Middle frontal gyrus (tissue), 1 donor: ENCODE measurements around the gene ACSL6.

Experiments
- DNase-seq: peaks from one replicate; pipeline ENCODE4 v3.0.0-alpha.2; 2015; ENCODE audit warnings: low spot score; ENCODE audit errors: extremely low spot score

ACSL6 gene

DNA sequence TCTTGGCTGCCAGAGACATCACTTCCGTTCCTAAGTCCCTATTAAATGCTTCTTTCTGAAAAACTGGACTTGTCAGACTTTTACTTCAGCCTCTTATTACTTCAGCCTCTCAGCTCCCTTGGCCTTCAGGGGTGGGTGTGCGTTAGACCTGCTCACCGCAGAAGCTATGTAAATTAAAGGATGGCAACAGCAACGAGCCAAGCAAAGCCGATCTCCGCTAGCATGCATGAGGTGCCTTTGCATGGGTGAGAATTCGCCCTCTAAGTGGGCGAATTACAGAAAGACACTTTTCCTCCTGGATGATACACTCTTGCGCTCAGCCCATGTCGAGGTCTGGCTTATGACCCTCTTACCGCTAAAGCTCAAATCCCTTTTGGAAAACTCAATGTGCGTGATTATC lies 38.1 kb upstream of the ACSL6 start:
- DNase-seq, result no peak

DNA sequence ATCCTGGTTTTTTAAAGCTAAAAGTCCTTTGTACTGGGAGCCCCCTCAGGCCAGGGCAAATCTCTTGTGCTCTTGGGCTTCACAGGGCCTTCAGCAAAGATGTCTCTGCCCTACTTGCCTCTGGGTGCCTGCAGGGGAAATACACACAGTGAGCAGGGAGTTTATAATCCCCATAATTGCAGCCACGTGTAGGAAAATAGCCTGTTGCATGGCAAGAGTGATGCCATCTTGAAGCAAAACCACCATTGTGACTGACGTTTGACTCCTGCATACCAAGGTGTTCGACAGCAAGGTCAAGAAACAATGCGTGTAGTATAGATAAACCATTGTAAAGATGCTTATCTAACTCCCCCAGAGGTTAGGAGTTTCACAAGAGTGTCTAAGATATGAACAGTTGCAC lies 37.6 kb upstream of the ACSL6 start:
- DNase-seq, result no peak

DNA sequence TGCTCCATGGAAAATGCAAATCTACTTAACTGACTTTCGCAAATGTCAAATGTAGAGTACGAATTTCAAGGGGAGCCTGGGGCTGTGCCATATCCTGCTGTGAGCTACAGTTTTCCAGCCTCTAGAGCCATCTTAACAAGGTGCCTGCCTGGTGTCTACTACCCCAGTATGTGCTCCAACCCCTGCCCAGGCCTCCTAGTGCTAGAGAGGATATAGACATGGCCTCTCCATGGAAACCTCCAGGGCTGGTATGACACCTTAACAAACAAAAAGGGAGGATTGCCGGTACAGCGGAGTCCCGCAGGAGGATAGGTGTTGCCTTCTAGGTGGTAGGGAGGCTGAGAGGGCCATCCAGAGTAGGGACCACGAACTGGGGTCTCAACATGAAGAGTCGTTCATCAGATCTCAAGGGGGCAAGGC lies 35.4 kb upstream of the ACSL6 start:
- no peak for DNase-seq

DNA sequence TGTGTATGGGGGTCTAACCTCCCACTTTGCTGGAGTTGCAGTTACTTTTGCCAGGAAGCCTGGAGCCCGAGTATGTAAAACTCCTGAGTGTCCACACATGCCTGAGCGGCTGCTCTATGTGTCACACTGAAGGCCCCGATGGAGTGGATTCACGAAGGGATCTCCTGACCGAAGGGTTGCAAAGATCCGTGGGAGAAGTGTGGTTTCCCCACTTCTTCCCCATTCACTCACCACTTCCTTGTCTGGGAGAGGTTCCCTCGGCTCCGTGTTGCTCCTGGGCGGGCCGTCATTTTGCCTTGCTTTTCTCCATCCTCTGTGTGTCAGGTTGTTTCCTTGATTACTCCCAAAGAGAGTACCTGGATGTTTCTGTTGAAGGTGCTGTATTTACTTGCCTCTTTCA lies 32.7 kb upstream of the ACSL6 start:
- no peak for DNase-seq

DNA sequence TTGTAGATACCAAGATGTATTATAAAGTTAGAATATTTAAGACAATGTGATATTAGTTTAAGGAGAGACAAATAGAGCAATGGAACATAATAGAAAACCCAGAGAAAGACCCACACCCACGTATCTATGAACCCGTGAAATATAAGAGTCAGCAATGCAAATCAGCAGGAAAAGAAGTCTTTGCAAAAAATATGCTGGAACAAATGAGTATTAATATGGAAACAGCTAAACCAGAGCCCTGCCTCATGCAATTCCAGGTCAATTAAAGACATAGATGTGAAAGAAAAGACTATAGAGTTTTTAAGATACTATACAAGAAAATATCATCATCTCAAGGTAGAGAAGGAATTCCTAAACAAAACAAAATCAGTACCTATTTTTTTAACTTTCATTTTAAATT lies 25.9 kb upstream of the ACSL6 start:
- no peak for DNase-seq

DNA sequence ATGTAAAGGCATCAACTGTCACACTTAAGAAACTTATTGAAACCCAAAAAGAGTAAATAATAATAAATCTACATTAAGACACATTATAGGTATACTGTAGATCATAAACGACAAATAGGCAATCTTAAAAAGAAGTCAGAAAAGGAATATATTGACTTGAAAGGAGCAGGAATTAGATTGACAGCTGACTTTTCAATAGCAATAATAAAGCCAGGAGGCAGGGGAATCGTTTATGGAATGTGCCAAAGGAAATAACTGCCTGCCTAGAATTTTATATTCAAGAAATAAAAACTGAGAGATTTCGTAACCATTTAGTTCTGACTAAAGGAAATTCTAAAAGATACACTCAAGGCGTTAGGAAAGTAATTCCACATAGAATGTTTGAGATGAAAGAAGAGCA lies 21.7 kb upstream of the ACSL6 start:
- DNase-seq, result no peak

DNA sequence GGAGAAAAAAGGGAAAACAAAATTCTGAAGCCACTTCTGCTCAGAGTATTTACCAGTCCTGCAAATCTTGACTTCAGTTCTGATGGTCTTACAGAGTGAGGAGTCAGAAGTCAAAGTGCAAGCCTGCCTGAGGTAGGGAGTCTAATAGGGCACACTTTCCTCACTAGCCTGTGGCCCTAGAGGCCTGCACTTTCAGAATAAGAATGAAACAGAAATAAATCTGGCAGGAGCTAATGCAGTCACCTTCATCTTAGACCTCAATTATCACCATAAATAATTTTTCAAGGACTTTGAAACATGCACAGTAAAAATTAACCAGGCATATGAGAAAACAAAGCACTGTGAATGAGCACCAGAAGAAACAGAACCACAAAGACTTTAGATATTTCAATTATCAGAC lies 20.7 kb upstream of the ACSL6 start:
- no peak for DNase-seq

DNA sequence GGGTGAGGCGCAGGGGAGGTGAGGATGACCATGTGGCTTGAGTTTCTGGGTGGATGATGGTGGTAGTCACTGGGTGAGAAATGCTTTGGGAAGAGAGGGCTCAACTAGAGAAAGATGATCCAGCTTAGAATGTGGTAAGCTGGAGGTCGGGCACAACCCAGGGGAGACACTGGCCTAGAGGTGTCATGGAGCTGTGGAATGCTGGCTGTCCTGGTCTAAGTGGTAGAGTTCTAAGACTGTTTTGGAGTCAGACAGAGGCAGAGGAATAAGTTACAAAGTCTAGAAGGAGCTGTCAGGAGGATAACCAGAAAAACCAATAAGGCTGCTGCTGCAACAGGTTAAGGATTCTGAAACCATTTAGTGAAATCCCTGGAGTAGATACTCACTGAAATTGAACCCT lies 19.2 kb upstream of the ACSL6 start:
- no peak for DNase-seq

DNA sequence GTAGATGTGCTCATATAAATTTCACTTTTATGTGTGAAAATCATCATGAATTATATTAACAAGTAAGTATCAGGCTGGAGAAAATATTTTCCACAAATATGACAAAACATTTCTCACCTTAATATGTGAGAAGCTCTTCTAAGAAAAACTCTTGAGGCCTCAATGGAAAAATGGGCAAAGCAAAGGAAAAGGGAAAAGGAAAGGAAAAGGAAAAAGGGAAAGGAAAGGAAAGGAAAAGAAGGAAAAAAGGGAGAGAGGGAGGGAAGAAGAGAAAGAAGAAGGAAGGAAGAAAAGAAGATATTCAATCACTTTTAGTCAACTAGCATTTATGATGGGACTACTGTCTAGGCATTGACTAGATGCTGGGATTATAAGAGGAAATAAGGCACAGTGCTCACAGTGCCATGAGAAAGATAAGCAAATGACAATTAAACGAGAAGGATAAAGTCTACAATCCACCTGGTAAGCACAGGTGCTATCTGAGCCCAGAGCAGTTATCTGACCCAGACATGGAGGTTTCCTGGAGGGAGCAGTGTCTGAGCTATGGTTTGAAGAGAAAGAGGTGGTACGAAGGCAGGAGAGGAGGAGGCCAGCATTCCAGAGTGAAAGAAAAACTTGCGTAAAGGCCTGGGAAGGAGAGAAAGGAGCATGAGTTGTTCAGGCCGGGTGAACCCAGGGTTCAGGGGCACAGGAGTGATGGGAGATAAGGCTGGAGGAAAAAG lies 18.3 kb upstream of the ACSL6 start:
- no peak for DNase-seq

DNA sequence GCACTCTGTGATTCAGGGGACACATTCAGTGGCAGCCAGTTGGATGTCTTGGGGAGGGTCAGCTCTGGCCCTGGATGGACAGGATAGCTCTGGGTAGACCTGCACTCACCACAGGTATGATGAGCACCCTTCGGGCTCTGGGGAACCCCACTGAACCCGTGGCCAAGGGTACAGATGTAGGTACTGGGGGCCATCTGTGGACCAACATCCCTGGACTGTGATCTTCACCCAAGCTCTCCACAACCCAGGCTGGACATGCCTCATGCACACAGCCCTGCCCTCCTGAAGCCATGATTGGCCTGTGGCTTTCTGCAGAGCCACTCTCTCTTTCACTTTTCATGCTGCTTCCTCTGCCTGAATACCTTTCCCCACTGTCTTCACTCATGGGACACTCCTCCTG lies 15.6 kb upstream of the ACSL6 start:
- DNase-seq, result no peak

DNA sequence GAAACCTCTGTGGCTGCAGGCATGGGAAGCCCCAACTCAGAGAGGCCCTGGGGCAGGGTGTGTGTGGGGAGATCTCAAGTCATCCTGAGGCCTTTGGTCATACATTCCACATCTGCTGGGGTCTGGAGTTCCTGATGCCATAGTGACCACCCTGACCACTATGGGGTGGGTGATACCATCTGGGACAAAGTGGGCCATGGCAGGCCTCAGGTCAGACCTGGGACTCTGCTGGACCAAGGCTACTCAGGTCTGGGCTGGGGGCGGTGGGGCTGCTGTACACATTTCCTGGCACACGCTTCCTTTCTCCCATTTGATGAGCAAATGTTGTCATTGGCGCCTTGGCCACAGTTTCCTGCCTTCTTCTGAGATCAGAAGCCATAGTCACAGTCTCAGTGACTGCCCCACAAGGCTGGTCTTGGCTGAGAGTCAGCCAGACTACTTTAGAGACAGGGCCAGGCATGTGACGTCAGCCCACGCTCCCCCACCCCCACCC lies 15.1 kb upstream of the ACSL6 start:
- no peak for DNase-seq

DNA sequence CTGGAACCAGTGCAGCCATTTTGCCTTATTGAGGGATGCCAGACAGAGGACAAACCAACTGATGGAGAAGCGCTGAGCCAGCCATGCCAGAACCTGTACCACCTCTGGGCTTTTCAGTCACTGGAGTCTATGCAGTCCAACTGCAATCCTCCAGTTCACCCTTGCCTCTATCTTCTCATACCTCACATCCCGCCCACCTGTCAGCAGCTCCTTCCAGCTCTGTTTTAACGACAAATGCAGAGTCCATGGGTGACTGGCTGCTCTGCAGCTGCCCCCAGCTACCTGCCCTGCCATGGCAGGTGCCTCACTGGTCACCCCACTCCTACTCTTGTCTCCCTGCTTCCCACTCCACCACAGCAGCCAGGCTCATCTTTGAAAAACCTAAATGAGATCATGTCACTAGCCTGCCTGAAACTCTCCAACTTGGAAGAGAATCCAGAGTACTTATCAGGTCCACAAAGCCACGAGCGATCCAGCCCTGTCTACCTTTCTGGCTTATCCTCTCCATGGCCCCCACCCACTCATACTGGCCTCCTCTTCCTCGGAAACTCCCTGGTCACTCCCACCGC lies 14.0 kb upstream of the ACSL6 start:
- no peak for DNase-seq

DNA sequence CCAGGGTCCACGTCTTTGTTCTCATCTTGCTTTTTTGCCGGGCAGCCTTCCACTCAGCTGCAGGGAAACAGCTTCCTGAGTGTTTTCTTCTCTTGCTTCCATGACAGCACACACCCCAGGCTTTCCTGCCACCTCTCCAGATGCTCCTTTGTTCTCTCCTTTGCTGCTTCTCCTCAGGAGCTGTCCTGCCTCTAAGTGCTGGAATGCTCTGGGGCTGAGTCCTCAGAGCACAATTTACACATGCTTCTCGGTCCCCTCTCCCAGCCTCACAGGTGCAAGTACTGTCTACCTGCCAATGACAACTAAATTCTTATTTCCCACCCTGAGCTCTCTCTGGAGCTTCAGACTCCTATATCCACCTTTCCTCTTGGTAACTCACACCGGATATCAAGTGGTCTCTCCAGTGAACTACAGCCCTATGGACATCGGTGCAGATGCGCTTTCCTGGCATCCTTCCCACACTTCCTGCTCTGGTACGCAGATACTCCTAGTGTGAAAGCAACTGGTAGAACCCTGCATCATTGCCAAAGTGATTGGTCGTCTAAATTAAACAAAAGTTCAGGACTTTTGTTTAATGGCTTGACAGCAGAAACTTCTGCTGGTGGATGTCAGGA lies 13.4 kb upstream of the ACSL6 start:
- DNase-seq, result no peak

DNA sequence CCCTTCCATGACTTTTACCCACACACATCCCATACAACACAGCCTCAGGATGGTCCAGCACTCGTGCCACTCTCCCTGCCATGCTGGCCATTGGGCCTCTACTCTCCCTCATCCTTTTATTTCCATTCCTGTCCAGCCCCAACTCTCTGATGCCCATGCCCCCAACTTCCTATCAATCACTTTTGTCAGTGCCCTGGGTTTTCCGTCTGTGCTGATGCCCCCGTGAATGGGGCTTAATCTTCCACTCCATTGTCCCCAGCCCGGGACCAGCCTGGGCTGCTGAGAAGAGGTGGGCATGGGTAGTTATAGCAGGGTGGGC lies 12.6 kb upstream of the ACSL6 start:
- no peak for DNase-seq

DNA sequence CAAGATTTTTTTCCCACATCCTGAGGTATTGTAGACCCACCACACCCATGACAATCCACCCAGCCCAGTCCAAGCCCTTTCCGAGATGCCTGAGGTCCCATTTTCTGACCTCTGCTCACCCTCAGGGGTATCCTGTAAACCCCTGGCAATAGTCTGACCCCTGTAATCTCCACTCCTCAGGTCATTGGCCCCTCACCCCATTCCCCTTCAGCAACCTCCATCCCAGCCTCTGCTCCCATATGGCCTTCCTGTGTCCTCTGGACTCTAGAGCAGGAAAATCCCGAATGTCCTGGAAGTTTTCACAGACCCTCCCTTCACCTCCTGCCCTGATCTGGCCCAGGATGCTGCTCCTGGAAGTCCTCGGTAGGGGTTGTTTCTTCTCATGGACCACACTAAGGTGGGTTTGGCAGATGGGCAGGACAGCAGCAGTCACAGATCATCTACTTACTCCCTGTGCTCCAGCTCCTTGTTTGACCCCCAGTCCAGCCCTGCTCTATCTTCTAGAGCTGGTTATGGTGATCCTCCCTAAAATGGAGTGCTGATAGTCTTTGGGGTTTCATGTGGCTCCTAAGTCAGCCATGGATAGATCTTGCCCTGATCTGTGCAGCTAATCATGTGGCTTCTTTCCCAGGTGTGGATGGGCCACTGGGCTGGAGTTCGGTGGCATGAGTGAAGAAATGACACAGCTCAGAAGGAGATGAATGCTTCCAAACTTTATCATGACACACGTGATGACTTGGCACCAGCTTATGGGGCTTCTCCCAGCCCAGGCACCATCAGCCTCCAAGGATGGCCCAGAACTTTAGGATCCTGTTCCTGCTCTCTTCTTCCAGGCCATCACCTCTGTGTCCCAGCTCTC lies 12.0 kb upstream of the ACSL6 start:
- no peak for DNase-seq

DNA sequence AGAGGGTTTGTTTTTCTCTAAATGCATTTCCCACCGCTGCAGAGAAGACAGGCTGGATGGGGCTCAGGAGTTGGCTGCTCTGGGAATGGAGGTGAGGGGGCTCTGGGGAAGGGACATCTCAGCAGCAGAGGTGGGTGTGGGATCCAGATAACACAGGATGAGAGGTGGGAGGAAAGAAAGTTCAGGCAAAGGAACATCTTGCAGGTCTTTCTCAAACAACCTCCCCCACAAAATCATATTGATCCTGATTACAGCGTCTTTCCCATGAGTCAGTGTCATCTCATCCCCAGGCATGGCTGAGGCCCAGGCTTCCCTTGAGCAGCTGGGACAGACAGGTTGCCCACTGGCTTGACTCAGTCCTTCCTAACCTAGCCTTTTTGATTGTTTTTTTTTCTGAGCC lies 11.3 kb upstream of the ACSL6 start:
- no peak for DNase-seq

DNA sequence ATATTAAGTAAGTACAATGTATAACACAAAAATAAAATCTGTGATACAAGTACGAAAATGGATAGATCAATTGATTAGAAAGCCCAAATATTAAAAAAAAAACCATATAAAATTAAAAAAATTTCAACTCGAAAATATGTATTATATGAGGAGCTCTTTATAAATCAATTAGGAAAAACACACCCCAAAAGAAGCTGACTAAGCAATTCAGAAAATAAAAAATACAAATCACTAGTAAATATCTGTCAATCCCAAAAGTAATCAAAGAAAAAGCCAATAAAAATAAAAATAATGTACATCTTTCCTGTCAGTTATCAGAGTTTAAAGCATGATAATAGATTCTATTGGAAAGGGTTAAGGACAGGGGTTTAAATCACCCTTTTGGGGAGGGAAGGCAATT lies 10.2 kb upstream of the ACSL6 start:
- DNase-seq, result no peak

DNA sequence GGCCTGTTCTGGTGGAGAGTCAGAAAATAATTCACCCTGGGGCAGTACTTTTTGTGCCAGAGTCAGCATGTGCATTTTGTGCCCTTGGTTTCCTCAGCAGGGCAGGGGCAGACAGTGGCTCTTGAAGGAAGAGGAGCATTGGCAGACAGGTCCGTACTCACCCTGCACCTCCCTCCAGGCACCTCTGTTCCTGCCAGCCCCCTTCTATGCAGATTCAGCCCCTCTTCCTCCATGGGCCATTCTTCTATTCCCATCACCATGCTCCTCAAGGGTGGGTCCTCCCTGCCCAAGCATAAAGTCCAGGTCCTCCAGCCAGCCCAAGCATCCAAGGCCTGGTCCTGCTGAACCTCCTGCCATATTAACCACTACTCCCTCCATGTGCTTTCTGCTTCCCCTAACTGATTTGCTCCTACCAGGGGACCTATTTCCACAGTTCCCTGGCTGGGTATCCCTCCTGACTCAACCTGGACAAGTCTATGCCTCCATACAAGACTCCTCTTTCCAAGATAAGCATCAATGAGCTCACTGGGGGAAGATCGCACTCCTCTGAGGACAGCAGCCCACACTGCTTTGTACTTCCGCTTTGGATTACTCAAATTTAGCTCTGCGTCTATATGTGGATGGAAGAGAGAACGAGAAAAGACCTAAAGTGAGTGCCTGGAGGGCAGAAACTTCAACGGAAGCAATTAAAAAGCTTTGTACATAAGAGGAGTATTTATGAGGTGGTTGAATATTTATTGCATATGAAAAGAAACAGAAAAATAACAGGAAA lies 9.3 kb upstream of the ACSL6 start:
- DNase-seq, result no peak

DNA sequence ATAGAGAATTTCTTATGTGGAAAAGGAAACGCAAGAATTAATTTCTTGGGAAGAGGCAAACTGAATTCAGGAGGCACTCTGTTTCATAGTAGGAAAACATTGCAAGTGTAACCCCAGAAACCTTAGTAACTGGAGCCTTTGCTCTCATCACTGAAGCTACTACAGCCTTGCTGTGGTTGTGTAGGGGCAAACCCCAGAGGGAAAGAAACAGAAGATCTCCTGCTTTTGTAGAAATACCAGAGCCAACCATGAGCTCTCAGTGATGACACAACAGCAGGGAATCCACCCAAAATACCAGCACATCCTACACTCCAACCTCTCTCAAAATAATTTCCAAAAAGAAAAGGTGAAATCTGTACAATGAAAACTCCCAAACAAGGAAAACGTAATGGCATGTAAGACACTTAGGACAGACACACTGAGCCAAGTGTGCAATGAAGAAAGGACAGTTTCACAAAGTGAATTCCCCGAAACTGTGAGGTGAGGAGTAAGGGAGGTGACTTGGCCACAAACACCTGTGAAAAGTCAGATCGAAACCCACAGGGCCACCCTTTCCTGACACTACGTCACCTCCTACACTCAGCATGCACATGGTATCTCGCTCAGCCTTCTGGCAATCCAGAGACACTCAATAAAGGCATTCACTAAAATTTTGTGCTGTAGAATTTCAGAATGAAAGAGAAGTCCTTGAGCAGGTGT lies 8.5 kb upstream of the ACSL6 start:
- DNase-seq, result no peak

DNA sequence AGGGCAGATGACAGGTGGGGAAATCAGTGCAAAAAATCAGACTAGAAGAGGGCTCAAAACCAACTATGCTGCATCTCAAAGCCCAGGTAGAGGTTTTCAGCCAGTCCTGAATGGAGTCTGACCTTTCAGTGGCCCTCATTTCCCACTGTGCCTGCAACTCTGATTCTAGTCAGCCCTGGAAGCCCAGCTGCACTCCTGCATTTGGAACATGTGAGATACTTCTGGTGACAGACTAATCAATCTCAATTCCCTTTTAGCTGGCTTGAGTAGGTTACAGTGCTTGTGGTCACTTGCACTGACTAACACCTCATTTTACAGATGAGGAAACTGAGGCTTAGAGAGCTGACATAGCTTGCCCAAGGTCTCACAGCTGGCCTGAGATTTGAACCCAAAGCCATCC lies 7.9 kb upstream of the ACSL6 start:
- no peak for DNase-seq
